A549 (cell line): ENCODE data around the gene PXDN.

Experiments used
- CHD4 ChIP-seq: fragments of 200-600 bp; sonication (generic); IDR thresholded peaks from 2 replicates; pipeline ENCODE4 v1.6.1; 2016; ENCODE audit warnings: antibody characterized with exemption, mild to moderate bottlenecking, borderline replicate concordance
- JUN ChIP-seq, 2 experiments: fragments of >200 bp; sonication (Bioruptor Twin); formaldehyde crosslinking; IDR thresholded peaks; 2 replicates in 1 of 2; 3 replicates in 1 of 2; pipeline ENCODE4 v1.6.1; 2016 to 2017
- MAZ ChIP-seq: fragments of 150-350 bp; IDR thresholded peaks from 2 replicates; pipeline ENCODE4 v1.6.1; 2014; ENCODE audit warnings: antibody characterized with exemption, low read depth, low read length, borderline replicate concordance
- POLR2A ChIP-seq: IDR thresholded peaks from 2 replicates; pipeline ENCODE4 v1.6.1; 2012; ENCODE audit warnings: mild to moderate bottlenecking, low read length
- REST ChIP-seq: fragments of 200-600 bp; sonication (generic); IDR thresholded peaks from 2 replicates; pipeline ENCODE4 v1.6.1; 2016; ENCODE audit warnings: antibody characterized with exemption, mild to moderate bottlenecking, moderate library complexity
- RFX5 ChIP-seq: fragments of 450-650 bp; IDR thresholded peaks from 2 replicates; pipeline ENCODE4 v1.7.1; 2014; ENCODE audit warnings: antibody characterized with exemption, mild to moderate bottlenecking, moderate library complexity
- USF2 ChIP-seq: fragments of 450-650 bp; IDR thresholded peaks from 2 replicates; pipeline ENCODE4 v1.6.1; 2014; ENCODE audit warnings: antibody characterized with exemption
- TF ChIP-seq, protein P1 (sequence below): fragments of 150-350 bp; IDR thresholded peaks from 2 replicates; pipeline ENCODE4 v1.6.1; 2014; ENCODE audit warnings: low read depth, mild to moderate bottlenecking, low read length
- TF ChIP-seq, protein P2 (sequence below): fragments of >200 bp; sonication (Bioruptor Twin); formaldehyde crosslinking; IDR thresholded peaks from 3 replicates; pipeline ENCODE4 v1.5.1; 2016
- TF ChIP-seq, protein P3 (sequence below): IDR thresholded peaks from 2 replicates; pipeline ENCODE4 v1.6.1; 2012
- TF ChIP-seq, protein P4 (sequence below): IDR thresholded peaks from 2 replicates; pipeline ENCODE4 v1.6.1; 2012

- TF ChIP-seq MAZ (no peak), JUN (IDR thresholded peaks at IDR 0.05) (no peak), REST (no peak), POLR2A (no peak), CHD4 (no peak), USF2 (no peak), RFX5 (no peak)
- TF ChIP-seq, protein P1, sequence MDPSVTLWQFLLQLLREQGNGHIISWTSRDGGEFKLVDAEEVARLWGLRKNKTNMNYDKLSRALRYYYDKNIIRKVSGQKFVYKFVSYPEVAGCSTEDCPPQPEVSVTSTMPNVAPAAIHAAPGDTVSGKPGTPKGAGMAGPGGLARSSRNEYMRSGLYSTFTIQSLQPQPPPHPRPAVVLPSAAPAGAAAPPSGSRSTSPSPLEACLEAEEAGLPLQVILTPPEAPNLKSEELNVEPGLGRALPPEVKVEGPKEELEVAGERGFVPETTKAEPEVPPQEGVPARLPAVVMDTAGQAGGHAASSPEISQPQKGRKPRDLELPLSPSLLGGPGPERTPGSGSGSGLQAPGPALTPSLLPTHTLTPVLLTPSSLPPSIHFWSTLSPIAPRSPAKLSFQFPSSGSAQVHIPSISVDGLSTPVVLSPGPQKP = no peak
- TF ChIP-seq, protein P2, sequence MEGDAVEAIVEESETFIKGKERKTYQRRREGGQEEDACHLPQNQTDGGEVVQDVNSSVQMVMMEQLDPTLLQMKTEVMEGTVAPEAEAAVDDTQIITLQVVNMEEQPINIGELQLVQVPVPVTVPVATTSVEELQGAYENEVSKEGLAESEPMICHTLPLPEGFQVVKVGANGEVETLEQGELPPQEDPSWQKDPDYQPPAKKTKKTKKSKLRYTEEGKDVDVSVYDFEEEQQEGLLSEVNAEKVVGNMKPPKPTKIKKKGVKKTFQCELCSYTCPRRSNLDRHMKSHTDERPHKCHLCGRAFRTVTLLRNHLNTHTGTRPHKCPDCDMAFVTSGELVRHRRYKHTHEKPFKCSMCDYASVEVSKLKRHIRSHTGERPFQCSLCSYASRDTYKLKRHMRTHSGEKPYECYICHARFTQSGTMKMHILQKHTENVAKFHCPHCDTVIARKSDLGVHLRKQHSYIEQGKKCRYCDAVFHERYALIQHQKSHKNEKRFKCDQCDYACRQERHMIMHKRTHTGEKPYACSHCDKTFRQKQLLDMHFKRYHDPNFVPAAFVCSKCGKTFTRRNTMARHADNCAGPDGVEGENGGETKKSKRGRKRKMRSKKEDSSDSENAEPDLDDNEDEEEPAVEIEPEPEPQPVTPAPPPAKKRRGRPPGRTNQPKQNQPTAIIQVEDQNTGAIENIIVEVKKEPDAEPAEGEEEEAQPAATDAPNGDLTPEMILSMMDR = no peak
- TF ChIP-seq, protein P3, sequence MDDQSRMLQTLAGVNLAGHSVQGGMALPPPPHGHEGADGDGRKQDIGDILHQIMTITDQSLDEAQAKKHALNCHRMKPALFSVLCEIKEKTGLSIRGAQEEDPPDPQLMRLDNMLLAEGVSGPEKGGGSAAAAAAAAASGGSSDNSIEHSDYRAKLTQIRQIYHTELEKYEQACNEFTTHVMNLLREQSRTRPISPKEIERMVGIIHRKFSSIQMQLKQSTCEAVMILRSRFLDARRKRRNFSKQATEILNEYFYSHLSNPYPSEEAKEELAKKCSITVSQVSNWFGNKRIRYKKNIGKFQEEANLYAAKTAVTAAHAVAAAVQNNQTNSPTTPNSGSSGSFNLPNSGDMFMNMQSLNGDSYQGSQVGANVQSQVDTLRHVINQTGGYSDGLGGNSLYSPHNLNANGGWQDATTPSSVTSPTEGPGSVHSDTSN = no peak
- TF ChIP-seq, protein P4, sequence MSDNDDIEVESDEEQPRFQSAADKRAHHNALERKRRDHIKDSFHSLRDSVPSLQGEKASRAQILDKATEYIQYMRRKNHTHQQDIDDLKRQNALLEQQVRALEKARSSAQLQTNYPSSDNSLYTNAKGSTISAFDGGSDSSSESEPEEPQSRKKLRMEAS = no peak
Measured at GRCh38 chr2:1784087-1784486, 39.8 kb upstream of the PXDN start.
